ELR (cell line): ENCODE results near the gene FAM89B.
A peak's percentile ranks its signal among the peaks of the same experiment; 100 is the strongest.

Experiments used
- DNase-seq: peaks from one replicate; pipeline ENCODE4 v3.0.0-alpha.2; 2015; ENCODE audit warnings: low read depth

The FAM89B gene

DNA sequence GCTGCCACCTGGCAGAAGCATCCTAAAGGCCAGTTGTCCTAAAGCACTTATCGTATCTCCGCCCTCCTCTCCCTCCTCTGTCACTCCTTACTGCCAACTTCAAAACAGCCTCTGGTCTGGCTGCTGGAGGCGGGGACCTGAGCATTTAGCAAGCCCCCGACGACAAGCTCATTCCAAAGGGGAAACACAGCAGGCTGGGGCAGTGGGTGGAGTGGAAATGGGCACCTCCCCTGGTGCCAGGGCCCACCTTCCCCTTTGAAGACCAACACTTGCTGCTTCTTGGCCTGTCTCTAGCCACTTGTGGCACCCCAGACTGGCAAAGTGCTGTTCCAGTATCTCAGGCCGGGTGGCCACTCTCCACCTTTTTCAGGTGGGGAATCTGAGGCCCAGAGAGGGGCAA is 38.1 kb downstream of the FAM89B start:
- DNase-seq: no peak

DNA sequence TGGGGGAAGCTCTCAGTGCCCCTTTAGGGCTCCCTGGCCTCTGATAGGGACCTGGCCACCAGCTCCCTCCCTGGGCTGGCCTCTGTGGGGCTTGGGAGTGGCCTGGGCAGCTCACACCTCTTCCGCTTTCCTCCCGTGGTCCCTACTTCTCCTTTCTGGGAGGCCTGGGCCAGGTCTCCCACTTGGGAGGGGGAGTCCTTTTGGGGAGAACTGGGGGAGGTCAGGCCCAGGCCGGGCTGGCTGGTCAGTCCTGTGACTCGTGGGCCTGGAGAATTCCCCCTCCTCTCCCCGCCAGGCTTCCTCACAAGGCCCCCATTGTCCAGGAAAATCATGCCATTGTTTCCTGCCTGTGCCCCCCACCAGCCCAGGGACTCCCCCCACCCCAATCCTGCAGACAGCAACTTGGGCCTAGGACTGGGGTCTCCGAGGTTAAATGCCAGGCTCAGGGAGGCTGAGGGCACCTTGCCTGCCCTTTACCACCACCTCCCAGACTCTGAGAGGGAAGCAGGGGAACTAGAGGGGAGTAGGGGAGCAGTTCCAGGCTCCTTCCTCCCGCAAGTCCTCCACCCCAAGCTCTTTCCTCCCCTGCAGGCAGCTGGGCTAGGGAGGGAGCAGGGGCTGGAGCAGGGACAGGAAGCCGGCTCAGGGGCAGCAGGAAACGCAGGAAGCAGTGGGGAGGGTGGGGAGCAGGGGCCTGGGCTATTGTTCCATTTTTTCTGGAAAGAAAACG is 38.9 kb downstream of the FAM89B start:
- DNase-seq: no peak

DNA sequence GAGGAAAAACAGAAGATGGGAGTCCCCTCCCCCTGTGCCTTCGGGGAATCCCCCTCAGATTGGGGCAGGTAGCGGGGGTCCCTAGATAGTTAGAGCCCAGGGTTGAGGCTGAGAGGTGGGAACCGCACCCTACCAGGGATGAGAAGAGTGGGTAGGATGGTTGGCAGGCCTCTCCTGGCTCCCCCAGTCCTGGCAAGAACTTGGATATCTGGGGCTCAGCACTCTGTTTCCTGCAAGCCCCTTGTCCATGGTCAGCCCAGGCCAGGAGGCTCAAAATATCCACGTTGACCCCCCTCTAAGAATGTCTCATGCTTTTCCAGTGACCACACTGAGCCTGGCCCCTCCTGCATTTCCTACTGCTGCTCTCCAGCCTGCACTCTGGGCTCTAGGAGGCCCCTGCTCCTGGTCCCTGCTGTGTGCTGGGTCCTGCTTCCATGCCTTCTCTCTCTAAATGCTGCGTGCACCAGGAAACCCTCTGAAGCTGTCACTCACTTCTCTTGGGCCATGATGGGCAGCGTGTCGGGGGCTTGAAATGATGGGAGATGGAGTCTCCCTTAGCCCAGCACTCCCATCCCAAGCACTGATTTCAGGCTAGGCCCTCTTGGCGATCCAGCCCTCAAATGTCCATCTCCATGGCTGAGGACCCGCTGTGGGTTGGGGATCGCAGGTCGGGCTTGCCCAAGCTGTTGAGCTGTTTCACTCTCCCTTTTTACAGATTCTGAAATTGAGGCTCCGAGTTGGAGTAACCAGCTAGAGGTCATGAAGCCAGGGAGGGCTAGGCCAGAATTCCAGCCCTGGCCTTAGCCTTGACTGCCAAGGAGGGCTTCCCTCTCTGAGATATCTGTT is 39.6 kb downstream of the FAM89B start:
- peak; percentile 46 for DNase-seq

DNA sequence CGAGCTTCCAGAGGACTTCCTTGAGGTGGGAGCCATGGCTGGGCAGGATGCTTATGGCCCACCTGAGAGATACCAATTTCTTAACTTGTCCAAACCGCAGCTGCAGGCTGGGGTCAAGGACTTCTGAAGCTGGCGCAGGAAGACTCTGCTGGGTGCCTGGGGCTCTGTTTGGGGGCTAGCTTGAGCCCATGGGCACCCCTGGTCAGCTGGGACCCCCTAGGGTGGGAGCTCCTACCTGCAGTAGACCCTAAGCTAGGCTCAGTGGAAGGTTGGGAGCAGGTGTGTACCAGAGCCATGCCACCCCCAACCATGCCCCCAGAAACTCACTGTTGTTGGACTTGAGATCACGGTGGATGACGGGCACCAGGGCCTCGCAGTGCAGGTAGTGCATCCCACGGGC is 40.4 kb downstream of the FAM89B start:
- DNase-seq: no peak

DNA sequence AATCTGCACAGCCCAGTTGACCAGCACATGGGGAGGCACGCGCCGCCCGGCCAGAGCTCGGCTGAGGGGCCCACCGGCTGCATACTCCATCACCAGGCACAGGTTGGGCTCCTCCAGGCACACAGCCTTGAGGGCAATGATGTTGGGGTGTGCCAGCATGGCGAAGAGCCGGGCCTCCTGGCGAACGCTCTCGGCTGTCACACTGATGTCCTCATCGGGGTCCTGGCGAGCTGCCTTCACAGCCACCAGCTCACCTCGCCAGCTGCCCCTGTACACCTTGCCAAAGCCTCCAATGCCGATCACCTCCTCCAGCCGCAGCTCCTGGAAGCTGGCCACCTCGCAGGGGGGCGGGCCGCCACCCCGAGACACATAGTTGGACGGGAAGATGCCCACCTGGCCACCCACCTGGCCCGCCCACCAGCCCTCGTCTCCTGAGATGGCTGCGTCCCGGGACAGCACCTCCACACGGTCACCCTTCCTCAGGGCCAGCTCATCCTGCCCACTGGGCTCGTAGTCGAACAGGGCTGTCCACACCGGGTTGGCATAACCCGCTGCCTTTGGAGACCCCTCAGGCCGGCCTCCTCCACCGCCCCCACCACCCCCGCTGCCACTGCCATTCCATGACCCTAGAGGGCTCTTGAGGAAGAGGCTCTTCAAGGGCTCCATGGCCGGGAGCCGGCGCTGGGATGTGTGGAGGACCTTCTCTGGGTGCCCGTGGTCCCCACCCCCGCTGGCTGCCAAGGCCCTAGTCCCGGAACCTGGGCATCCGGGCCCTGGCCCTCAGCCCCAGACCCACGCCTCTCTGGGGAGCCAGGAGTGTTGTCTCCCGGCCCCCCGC is 41.0 kb downstream of the FAM89B start:
- peak; percentile 34 for DNase-seq

DNA sequence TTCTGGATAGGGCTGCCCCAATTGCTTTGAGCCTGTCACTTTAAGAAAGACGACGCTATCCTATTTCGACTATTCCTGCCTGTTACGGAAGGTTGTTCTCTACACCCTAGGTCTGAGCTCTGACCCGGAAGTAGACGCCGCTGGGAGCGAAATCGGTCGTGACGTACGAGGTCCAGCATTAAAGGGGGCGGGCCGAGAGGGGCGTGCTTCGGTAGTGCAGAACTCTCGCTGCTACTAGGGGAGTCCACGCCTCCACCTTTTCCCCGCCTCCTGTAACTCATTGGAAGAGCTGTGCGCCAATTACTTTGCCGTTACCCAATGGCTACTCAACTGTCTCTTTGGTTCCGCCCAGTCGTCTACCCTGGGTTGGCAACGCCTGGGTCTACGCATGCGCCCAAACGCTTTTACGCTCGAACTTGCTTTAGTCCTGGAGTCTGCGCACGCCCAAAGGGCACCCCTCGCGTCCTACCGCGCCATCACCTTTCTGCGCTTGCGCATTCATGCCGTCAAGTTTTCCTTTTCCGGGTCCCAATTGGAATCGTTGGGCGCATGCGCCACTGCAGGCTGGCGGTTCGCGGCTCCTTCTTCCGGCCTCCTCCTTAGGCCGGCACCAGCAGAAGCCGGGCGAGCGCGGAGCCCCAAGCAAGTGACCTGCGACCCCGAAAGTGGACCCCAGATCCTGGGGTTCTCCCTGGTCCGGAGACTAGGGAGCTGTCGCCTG is 43.1 kb downstream of the FAM89B start, which contains the start of gene PCNX3:
PCNX3 (plus strand) TSS at position 548 of the 721 bp plus-strand sequence. CDS start 536 bp downstream, outside the sequence.
- peak; percentile 100 for DNase-seq

GRCh38 chr11:65615950-65616574 is 43.7 kb downstream of the FAM89B start:
- peak; percentile 65 for DNase-seq

DNA sequence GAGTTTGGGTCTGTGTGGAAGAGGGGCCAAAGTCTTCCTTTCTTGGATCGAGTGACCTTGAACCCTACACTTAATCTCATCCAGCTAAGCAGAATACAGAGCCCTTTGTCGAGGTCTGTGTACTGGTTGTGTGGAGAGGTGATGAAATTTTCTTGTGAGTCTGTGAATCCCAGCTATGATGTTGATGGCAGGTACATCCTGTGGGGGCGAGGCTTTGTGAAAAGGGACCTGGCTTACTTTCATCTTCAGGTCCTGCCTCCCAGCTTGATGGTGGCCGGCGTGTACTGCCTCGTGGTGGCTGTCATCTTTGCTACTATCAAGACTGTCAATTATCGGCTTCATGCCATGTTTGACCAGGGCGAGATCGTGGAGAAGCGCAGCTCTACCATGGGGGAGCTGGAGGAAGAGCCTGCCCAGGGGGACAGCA is 44.2 kb downstream of the FAM89B start:
- DNase-seq: no peak

DNA sequence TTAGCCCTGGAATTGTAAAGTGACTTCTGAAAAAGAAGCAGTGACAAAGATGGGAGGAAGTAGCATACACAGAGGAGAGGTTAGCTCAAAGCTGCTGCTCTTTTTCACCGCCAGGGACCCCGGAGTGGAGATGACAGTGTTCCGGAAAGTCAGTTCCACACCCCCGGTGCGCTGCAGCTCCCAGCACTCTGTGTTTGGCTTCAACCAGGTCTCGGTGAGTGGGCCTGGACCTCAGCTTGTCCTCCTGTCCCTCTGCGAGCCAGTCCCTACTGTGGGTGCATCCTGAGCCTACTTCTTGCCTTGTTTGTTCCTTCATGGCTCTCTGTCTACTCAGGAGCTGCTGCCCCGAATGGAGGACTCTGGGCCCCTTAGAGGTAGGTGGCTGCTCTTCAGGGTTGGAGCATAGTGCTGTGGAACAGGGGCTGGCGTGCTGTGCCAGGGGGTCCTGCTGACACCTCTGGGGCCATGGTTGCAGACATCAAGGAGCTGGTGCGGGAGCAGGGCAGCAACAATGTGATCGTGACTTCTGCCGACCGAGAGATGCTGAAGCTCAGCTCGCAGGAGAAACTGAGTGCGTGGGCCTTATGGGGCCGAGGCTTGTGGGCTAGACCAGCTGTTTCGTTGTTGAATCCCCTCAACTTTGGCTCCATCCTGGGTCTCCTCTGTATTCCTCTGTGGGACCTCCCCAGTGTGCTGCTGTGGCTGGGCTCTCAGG is 45.0 kb downstream of the FAM89B start:
- DNase-seq: no peak

DNA sequence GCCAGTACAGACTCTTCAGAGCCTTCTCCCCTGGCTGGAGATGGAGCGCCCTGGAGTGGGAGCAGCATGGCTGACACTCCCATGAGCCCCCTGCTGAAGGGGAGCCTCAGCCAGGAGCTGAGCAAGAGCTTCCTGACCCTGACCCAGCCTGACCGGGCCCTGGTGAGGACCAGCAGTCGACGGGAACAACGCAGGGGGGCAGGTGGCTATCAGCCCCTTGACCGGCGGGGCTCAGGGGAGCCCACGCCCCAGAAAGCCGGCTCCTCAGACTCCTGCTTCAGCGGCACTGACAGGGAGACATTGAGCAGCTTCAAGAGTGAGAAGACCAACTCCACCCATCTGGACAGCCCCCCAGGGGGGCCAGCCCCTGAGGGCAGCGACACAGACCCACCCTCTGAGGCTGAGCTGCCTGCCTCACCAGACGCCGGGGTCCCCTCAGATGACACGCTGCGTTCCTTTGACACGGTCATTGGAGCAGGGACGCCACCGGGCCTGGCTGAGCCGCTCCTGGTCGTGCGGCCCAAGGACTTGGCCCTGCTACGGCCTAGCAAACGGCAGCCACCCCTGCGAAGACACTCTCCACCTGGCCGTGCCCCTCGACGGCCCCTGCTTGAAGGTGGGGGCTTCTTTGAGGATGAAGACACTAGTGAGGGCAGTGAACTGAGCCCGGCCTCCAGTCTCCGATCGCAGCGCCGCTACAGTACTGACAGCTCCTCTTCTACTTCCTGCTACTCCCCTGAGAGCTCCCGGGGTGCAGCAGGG is 45.8 kb downstream of the FAM89B start:
- DNase-seq: no peak

GRCh38 chr11:65618763-65619162 is 46.4 kb downstream of the FAM89B start:
- no peak for DNase-seq

DNA sequence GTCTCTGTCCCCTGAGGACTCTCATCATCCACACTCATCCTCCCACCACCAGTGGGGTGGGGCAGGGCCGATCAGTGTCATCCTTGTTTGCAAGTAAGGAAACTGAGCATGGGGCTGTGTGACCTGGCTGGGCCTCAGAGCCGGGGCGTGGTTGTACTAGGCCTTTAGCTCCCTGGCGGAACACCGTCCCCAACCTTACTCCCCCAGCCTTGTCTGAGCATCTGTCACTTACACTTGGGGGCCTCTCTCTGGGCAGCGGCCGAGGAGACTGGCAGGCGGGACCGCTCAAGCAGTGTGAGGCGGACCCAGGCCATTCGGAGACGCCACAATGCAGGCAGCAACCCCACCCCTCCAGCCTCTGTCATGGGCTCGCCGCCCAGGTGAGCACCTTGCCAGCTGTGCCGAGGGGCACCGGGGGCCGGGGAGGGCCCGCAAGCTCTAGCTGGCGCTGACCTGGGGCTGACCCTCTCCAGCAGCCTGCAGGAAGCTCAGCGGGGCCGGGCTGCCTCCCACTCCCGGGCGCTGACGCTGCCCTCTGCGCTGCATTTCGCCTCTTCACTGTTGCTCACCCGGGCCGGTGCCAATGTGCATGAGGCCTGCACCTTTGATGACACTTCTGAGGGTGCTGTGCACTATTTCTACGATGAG is 47.1 kb downstream of the FAM89B start:
- DNase-seq: no peak

DNA sequence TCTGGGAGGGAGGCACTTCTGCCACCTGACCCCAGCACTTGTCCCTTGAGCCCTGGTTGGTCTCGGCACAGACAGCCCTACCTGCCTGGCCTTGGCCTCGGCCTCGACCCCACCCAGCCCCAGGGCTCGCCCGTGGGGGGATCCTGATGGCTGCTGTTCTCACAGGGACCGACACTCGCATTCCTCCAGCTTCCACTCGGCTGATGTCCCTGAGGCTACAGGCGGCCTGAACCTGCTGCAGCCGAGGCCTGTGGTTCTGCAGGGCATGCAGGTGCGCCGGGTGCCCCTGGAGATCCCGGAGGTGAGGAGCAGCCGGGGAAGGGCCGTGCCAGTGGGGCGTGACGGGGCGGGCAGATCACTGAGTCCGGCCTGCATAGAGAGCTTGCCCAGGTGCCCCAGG is 48.3 kb downstream of the FAM89B start:
- DNase-seq: no peak

GRCh38 chr11:65621460-65621859 is 49.1 kb downstream of the FAM89B start:
- no peak for DNase-seq

- no peak for DNase-seq
Measured at GRCh38 chr11:65622011-65622410, 49.7 kb downstream of the FAM89B start.

DNA sequence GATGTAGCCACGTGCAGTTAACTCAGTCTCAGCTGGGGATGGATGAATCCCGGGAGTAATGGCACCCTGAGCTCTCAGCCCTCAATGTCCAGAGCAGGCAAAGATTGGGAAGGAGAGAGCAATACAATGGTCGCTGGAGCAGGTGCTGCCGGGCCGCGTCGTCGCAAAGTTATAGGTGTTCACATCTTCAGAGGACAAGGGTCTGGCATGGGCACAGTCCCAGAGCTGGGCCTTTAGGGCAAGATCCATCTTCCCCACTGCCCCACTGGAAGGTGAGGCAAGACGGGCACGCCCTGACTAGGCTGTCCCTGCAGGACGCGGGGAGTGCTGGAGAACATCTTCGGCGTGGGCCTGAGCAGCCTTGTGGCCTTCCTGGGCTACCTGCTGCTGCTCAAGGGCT is 50.8 kb downstream of the FAM89B start:
- DNase-seq: no peak
